Measurements from ENCODE around the gene TSPAN14. TPM values are rescaled to one million over a fixed set of nuclear protein-coding genes. Genes with fewer than 3 reads are reported as not detected.

TSPAN14 gene
- total RNA-seq, 1 donor, result 23.9 TPM

DNA sequence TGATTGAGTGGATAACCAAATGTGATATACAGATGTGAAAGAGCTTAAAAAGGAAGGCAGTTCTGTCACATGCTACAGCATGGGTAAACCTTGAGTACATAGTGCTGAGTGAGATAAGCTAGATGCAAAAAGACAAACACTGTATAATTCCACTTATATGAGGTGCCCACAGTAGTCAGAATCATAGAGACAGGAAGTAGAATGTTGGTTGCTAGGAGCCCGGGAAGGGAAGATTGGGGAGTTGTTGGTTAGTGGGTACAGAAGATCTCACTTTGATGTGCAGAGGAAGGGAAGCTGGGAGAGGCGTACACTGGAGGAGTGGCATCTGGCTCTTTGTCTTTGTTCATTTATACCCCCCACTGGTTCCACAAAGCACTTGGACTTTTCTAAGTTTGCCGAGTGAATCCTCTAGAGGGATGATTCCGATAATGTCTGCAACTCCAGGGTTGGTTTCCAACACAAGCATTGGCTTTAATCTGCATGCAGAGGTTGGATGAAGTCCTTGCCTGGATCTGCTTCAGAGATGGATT lies 39.5 kb downstream of the TSPAN14 start:
- no peaks in the 10 kb centered on the region for H3K36me3 ChIP-seq (ENCODE audit: insufficient read depth, low read length)
- H3K79me2 ChIP-seq (ENCODE audit: insufficient read depth, low read length), result peaks cover 47% of the 10 kb centered on the region
- H2AFZ ChIP-seq (ENCODE audit: low read length), result no peak overlapping the region
- DNase-seq (ENCODE audit: insufficient read length, low spot score, missing footprints), result peak; percentile 87
- peak overlapping the region; percentile 61 for H3K4me2 ChIP-seq (ENCODE audit: insufficient read depth, low read length)
- no peaks in the 10 kb centered on the region for H3K9me3 ChIP-seq (ENCODE audit: low read depth, low read length)
- peaks cover 45% of the 10 kb centered on the region for H3K4me1 ChIP-seq (ENCODE audit: insufficient read depth, low read length)
- peak overlapping the region; percentile 9 for H3K4me3 ChIP-seq (ENCODE audit: insufficient read depth, low read length)
- peak overlapping the region; percentile 60 for H3K27ac ChIP-seq (ENCODE audit: low read depth, low read length)
- H3K27me3 ChIP-seq (ENCODE audit: insufficient read depth, low read length), result no peaks in the 10 kb centered on the region
- H4K20me1 ChIP-seq (ENCODE audit: insufficient read depth, low read length), result peaks cover 9% of the 10 kb centered on the region
- no peak for TF ChIP-seq CTCF (IDR thresholded peaks at IDR 0.05; ENCODE audit: extremely low read depth, low read depth, low read length)

DNA sequence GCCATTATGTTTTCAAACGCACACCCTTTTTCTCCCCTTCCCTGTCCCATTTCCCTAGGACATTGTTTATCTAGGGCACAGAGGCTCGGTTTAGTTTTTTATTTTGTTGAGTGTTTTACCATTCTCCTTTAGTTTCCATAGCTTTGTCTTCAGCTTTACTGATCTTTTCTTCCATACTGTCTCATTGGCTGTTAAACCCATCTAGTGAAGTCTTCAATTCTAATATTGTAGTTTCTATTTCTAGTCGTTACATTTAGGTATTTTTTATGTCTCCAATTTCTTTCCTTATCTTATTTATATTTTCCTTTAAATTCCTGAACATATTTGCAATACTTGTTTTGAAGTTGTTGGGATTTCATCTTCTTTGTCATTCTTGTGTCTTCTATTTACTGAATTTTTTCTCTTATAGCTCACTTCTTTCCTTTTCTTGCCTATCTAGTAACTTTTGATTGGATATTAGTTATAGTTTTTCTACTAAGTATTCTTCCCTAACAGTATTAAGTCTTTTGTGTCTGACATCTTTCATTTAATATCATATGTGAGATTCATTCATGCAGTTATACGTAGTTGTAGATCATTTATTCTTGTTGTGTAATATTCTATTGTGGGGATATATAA lies 42.6 kb downstream of the TSPAN14 start:
- no peak for TF ChIP-seq CTCF (IDR thresholded peaks at IDR 0.05; ENCODE audit: extremely low read depth, low read depth, low read length)
- H4K20me1 ChIP-seq (ENCODE audit: insufficient read depth, low read length), result peaks cover 3% of the 10 kb centered on the region
- H3K27ac ChIP-seq (ENCODE audit: low read depth, low read length), result peak overlapping the region; percentile 50
- H3K79me2 ChIP-seq (ENCODE audit: insufficient read depth, low read length), result peaks cover 36% of the 10 kb centered on the region
- no peak overlapping the region for H3K4me3 ChIP-seq (ENCODE audit: insufficient read depth, low read length)
- H3K9me3 ChIP-seq (ENCODE audit: low read depth, low read length), result no peaks in the 10 kb centered on the region
- DNase-seq (ENCODE audit: insufficient read length, low spot score, missing footprints), result no peak
- H3K27me3 ChIP-seq (ENCODE audit: insufficient read depth, low read length), result no peaks in the 10 kb centered on the region
- peaks cover 69% of the 10 kb centered on the region for H3K4me1 ChIP-seq (ENCODE audit: insufficient read depth, low read length)
- H3K36me3 ChIP-seq (ENCODE audit: insufficient read depth, low read length), result no peaks in the 10 kb centered on the region
- no peak overlapping the region for H3K4me2 ChIP-seq (ENCODE audit: insufficient read depth, low read length)
- no peak overlapping the region for H2AFZ ChIP-seq (ENCODE audit: low read length)

GRCh38 chr10:80497187-80498077 lies 43.3 kb downstream of the TSPAN14 start:
- Histone ChIP-seq H3K79me2 (ENCODE audit: insufficient read depth, low read length) (peaks cover 38% of the 10 kb centered on the region), H3K9me3 (ENCODE audit: low read depth, low read length) (no peaks in the 10 kb centered on the region), H3K36me3 (ENCODE audit: insufficient read depth, low read length) (no peaks in the 10 kb centered on the region), H3K4me2 (ENCODE audit: insufficient read depth, low read length) (no peak overlapping the region), H3K27ac (ENCODE audit: low read depth, low read length) (peak overlapping the region; percentile 50), H4K20me1 (ENCODE audit: insufficient read depth, low read length) (peaks cover 3% of the 10 kb centered on the region), H2AFZ (ENCODE audit: low read length) (no peak overlapping the region), H3K4me1 (ENCODE audit: insufficient read depth, low read length) (peaks cover 76% of the 10 kb centered on the region), H3K4me3 (ENCODE audit: insufficient read depth, low read length) (no peak overlapping the region), H3K27me3 (ENCODE audit: insufficient read depth, low read length) (no peaks in the 10 kb centered on the region)
- no peak for TF ChIP-seq CTCF (IDR thresholded peaks at IDR 0.05; ENCODE audit: extremely low read depth, low read depth, low read length)
- DNase-seq (ENCODE audit: insufficient read length, low spot score, missing footprints), result peak; percentile 60

Measured in osteoblast (primary cell).